Measurements from ENCODE around the gene SLC4A1. TPM values are rescaled to one million over a fixed set of nuclear protein-coding genes. Genes with fewer than 3 reads are reported as not detected.

Gene SLC4A1
- total RNA-seq, 1 experiment from 2014 or later = 0.22 TPM

DNA sequence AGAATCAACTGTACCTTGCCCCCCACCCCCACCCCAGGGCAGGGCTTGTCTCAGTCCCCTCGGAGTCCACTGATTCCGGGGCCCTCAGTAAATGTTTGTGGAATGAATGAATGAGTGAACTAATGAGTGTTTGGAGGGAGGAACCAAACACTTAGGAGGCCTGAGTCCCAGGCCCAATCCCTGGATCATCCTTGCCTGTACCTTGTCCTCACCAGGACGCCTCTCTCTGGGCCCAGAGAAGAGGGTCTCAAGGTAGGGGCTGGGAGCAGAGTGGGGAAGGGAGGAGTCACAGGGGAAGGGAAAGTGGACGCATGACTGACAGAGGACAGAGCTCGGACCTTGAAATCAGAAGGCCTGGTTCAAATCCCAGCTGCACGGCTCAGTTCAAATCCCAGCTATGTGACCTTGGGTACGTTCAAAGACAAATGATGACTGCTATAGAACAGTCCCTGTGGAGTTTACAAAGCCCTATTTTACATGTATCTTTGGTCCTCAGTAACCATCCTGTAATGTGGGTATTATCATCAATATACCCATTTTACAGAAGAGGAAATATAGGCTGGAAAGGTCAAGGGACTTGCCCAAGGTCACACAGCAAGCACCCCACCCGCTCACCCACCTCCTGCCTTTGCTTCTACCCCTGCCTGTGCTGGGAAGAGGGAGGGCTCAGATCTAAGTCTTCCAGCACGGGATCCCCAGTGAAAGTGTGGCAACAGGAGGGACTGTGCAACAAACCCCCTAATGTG, 18.3 kb downstream of the SLC4A1 start:
- Histone ChIP-seq H3K9me3 (ENCODE audit: control insufficient read depth in 1 of 2, insufficient read depth in 1 of 2, low read depth in 1 of 2, low read length in 2 of 2) (no peaks in the 10 kb centered on the region), H2AFZ (ENCODE audit: low read depth, low read length, poor library complexity, severe bottlenecking) (no peak overlapping the region), H3K4me1 (ENCODE audit: control insufficient read depth in 1 of 2, insufficient read depth in 2 of 2, low read length in 2 of 2) (no peaks in the 10 kb centered on the region), H3K9ac (ENCODE audit: low read length) (no peak overlapping the region), H3K36me3 (ENCODE audit: control insufficient read depth in 1 of 2, insufficient read depth in 2 of 2, low read length in 2 of 2) (no peaks in the 10 kb centered on the region), H3K9me2 (ENCODE audit: insufficient read depth) (no peaks in the 10 kb centered on the region), H3K27me3 (ENCODE audit: insufficient read depth, low read length) (no peaks in the 10 kb centered on the region), H3K27ac (ENCODE audit: low read depth, low read length) (no peak overlapping the region), H3K4me2 (ENCODE audit: low read length) (no peak overlapping the region), H3K79me2 (ENCODE audit: insufficient read depth, low read length) (no peaks in the 10 kb centered on the region), H4K20me1 (ENCODE audit: insufficient read depth) (no peaks in the 10 kb centered on the region), H3K4me3 (replicated peaks in 1 of 2; ENCODE audit: low read depth in 1 of 2, low read length in 2 of 2) (no peak overlapping the region)
- RAD21 ChIA-PET (ENCODE audit: low non-redundant PET in 1 of 2, low total read pairs in 2 of 2, uncharacterized antibody in 2 of 2, unreplicated experiment in 2 of 2) = no interaction called here
- DNase-seq (ENCODE audit: low read depth, low spot score) (no peak), ATAC-seq (no peak)
- TF ChIP-seq RAD21 (IDR thresholded peaks at IDR 0.05; ENCODE audit: low read depth) = no peak
- TF ChIP-seq SRF (IDR thresholded peaks at IDR 0.05; ENCODE audit: low read depth) = no peak
- no peak for TF ChIP-seq TCF7L2 (IDR thresholded peaks at IDR 0.05; ENCODE audit: borderline replicate concordance, extremely low read depth, insufficient read depth, insufficient read length)
- no peak for TF ChIP-seq CBX3 (IDR thresholded peaks at IDR 0.05; ENCODE audit: low read depth)
- TF ChIP-seq, protein P1, sequence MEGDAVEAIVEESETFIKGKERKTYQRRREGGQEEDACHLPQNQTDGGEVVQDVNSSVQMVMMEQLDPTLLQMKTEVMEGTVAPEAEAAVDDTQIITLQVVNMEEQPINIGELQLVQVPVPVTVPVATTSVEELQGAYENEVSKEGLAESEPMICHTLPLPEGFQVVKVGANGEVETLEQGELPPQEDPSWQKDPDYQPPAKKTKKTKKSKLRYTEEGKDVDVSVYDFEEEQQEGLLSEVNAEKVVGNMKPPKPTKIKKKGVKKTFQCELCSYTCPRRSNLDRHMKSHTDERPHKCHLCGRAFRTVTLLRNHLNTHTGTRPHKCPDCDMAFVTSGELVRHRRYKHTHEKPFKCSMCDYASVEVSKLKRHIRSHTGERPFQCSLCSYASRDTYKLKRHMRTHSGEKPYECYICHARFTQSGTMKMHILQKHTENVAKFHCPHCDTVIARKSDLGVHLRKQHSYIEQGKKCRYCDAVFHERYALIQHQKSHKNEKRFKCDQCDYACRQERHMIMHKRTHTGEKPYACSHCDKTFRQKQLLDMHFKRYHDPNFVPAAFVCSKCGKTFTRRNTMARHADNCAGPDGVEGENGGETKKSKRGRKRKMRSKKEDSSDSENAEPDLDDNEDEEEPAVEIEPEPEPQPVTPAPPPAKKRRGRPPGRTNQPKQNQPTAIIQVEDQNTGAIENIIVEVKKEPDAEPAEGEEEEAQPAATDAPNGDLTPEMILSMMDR (IDR thresholded peaks at IDR 0.05 in 2 of 3, conservative IDR thresholded peaks at IDR 0.05 in 1 of 3; ENCODE audit: borderline replicate concordance in 1 of 3, insufficient read depth in 1 of 3, low read depth in 2 of 3, low read length in 2 of 3) = no peak
- no peak for TF ChIP-seq EZH2 (IDR thresholded peaks at IDR 0.05)
- no peak for TF ChIP-seq POLR2A (IDR thresholded peaks at IDR 0.05; ENCODE audit: borderline replicate concordance, extremely low read depth, insufficient read depth, insufficient read length)
- TF ChIP-seq, protein P2, sequence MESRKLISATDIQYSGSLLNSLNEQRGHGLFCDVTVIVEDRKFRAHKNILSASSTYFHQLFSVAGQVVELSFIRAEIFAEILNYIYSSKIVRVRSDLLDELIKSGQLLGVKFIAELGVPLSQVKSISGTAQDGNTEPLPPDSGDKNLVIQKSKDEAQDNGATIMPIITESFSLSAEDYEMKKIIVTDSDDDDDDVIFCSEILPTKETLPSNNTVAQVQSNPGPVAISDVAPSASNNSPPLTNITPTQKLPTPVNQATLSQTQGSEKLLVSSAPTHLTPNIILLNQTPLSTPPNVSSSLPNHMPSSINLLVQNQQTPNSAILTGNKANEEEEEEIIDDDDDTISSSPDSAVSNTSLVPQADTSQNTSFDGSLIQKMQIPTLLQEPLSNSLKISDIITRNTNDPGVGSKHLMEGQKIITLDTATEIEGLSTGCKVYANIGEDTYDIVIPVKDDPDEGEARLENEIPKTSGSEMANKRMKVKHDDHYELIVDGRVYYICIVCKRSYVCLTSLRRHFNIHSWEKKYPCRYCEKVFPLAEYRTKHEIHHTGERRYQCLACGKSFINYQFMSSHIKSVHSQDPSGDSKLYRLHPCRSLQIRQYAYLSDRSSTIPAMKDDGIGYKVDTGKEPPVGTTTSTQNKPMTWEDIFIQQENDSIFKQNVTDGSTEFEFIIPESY (IDR thresholded peaks at IDR 0.05; ENCODE audit: extremely low read depth, insufficient replicate concordance, low read length) = no peak
- TF ChIP-seq ZNF274 (IDR thresholded peaks at IDR 0.05; ENCODE audit: low read depth, low read length) = no peak
- no peak for TF ChIP-seq FOSL1 (IDR thresholded peaks at IDR 0.05; ENCODE audit: low read depth)
- TF ChIP-seq, protein P3, sequence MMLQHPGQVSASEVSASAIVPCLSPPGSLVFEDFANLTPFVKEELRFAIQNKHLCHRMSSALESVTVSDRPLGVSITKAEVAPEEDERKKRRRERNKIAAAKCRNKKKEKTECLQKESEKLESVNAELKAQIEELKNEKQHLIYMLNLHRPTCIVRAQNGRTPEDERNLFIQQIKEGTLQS (IDR thresholded peaks at IDR 0.05) = no peak
- TF ChIP-seq, protein P4, sequence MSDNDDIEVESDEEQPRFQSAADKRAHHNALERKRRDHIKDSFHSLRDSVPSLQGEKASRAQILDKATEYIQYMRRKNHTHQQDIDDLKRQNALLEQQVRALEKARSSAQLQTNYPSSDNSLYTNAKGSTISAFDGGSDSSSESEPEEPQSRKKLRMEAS (IDR thresholded peaks at IDR 0.05) = no peak
- TF ChIP-seq EGR1 (IDR thresholded peaks at IDR 0.05; ENCODE audit: low read depth) = no peak
- no peak for TF ChIP-seq SP1 (IDR thresholded peaks at IDR 0.05; ENCODE audit: low read depth)
- POLR2A ChIA-PET = no interaction called here
- intact Hi-C loops (cut with micrococcal nuclease) = no loop called here
- BruUV-seq (replicated peaks) = no TSS peak
- CTCF ChIA-PET = no interaction called here
